Measurements from ENCODE around the gene TRAM2. TPM values are rescaled to one million over a fixed set of nuclear protein-coding genes. Genes with fewer than 3 reads are reported as not detected.

TRAM2 gene
- polyA plus RNA-seq, 1 donor = 44.1 TPM

DNA sequence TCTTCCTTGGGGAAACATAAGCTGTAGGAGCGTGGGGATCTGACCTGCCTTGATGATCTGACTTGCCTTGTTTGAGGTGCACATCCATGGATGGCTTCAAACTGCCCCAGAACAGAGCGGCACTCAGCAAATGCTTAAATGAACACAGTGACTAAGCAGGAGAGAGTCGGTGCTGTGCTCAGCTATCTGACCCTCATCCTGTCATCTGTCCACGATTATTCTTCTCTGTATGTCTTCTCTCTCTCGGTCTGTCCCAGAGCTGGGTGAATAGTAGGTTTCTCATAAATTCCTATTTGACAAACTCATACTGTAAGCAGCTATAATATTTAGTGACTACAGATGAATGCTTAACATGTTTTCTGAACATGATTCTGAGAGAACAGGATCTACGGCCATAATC, 37.3 kb downstream of the TRAM2 start:
- peaks cover 10% of the 10 kb centered on the region for H3K4me1 ChIP-seq (ENCODE audit: control insufficient read depth, insufficient read depth, low read length)
- no peak overlapping the region for H3K27ac ChIP-seq (ENCODE audit: low read length)
- no peak for DNase-seq

DNA sequence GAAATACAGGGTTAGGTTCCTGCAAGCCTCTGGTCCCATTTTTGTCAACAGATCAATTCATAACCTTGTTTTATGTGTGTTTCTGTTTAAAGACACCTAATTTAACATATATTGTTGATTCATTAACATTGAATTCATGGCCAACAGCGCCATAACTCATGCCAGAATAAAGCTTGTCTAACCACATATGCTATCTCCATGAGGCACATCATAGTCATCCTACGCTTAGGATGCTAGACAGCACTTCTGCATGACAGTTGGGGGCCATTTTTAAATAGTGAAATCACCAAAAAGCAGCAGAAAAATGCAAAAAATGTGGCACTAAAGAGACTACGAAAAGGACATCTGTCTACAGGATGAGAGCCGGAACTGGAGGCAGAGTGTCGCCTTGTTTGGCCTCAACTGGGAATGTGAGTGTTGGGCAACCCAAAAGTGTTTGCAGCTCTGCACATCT, 37.9 kb downstream of the TRAM2 start:
- Histone ChIP-seq H3K9me3 (ENCODE audit: control insufficient read depth, low read depth, low read length) (no peaks in the 10 kb centered on the region), H3K27ac (ENCODE audit: low read length) (no peak overlapping the region)
- DNase-seq = no peak

More for the DNA sequence above, 37.3 kb downstream of the TRAM2 start:
- WGBS (ENCODE audit: insufficient coverage, low lambda C conversion rate) = 100% methylated on average over 1 of the region's 6 CpGs
- Histone ChIP-seq H3K9me3 (ENCODE audit: control insufficient read depth, low read depth, low read length) (no peaks in the 10 kb centered on the region), H3K4me3 (ENCODE audit: low read length) (no peak overlapping the region), H3K27me3 (ENCODE audit: control insufficient read depth, insufficient read depth, low read length) (no peaks in the 10 kb centered on the region), H3K36me3 (ENCODE audit: control insufficient read depth, insufficient read depth, low read length) (peaks cover 28% of the 10 kb centered on the region)

DNA sequence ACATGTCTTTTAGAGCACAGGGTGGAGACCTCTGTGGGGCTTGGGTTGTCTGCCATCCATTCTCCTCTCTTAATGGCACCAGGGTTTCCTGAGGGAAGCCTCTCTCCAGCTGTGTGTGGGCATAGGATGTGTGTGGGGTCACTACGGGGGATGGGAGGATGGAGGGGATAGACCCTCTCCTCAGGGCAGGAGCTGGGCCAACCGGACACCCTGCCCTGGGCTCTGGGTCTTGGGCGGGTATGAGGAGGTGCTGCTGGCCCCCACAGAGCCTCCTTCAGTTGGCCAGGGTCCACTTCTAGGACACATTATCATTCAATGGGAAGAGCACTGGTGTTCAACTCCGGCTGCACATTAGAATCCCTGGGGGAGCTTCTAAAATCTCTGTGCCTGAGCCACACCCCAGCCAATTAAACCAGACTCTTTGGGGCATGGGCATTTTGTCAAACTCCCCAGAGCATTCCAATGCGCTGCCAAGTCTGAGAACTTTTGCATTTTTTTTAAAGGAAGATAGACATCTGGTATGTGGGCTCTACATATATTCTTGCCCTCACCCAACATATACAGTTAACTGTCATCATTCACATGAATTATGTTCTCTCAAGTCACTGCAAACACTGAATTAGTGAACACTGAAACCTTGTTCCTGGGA, 38.5 kb downstream of the TRAM2 start:
- no CpG with 5 or more reads among the region's 5 CpGs for WGBS (ENCODE audit: insufficient coverage, low lambda C conversion rate)
- H3K4me3 ChIP-seq (ENCODE audit: low read length) = no peak overlapping the region
- no peak for DNase-seq
- peaks cover 33% of the 10 kb centered on the region for H3K36me3 ChIP-seq (ENCODE audit: control insufficient read depth, insufficient read depth, low read length)
- peaks cover 2% of the 10 kb centered on the region for H3K4me1 ChIP-seq (ENCODE audit: control insufficient read depth, insufficient read depth, low read length)
- H3K9me3 ChIP-seq (ENCODE audit: control insufficient read depth, low read depth, low read length) = no peaks in the 10 kb centered on the region
- H3K27me3 ChIP-seq (ENCODE audit: control insufficient read depth, insufficient read depth, low read length) = no peaks in the 10 kb centered on the region
- no peak overlapping the region for H3K27ac ChIP-seq (ENCODE audit: low read length)

More for the DNA sequence above, 37.9 kb downstream of the TRAM2 start:
- Histone ChIP-seq H3K27me3 (ENCODE audit: control insufficient read depth, insufficient read depth, low read length) (no peaks in the 10 kb centered on the region), H3K4me1 (ENCODE audit: control insufficient read depth, insufficient read depth, low read length) (peaks cover 5% of the 10 kb centered on the region), H3K4me3 (ENCODE audit: low read length) (no peak overlapping the region), H3K36me3 (ENCODE audit: control insufficient read depth, insufficient read depth, low read length) (peaks cover 30% of the 10 kb centered on the region)
- 89% methylated on average over 1 of the region's 5 CpGs for WGBS (ENCODE audit: insufficient coverage, low lambda C conversion rate)

DNA sequence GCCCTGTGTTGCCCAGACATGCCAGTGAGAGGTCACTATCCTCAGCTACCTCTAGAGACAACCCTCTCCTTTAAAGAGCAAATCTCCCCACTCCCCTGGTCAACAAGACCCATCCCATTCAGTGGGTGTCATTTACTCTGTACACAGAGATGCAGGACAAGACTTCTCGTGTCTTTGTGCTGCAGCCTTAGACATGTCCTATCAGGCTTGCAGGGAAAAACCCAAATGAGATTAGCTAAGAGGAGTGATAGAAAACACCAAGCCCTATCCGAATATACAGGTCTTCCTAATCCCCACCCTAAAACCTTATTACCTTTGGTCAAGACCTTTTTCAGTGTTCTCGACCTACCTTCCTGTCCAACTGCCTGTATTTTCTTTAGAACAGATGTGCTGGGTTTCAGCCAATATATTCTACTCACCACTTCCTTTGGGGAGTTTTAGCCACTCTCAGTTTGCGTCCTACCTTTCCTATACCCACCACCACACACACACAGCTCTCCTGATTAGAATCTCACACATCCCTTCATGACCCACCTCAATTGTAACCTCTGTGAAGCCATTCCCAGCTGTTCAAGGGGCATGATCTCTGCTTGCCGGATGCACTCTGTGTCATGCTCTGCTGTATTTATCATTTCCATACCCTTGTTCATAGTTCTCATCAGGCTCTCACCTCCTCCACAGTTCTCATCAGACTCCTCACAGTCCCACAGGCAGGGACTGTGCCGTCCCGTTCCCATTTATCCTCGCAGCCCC, 39.7 kb downstream of the TRAM2 start:
- Histone ChIP-seq H3K27ac (ENCODE audit: low read length) (no peak overlapping the region), H3K9me3 (ENCODE audit: control insufficient read depth, low read depth, low read length) (no peaks in the 10 kb centered on the region), H3K36me3 (ENCODE audit: control insufficient read depth, insufficient read depth, low read length) (peaks cover 35% of the 10 kb centered on the region), H3K27me3 (ENCODE audit: control insufficient read depth, insufficient read depth, low read length) (no peaks in the 10 kb centered on the region), H3K4me3 (ENCODE audit: low read length) (no peak overlapping the region), H3K4me1 (ENCODE audit: control insufficient read depth, insufficient read depth, low read length) (no peaks in the 10 kb centered on the region)
- WGBS (ENCODE audit: insufficient coverage, low lambda C conversion rate) = no CpG with 5 or more reads among the region's 8 CpGs
- no peak for DNase-seq

DNA sequence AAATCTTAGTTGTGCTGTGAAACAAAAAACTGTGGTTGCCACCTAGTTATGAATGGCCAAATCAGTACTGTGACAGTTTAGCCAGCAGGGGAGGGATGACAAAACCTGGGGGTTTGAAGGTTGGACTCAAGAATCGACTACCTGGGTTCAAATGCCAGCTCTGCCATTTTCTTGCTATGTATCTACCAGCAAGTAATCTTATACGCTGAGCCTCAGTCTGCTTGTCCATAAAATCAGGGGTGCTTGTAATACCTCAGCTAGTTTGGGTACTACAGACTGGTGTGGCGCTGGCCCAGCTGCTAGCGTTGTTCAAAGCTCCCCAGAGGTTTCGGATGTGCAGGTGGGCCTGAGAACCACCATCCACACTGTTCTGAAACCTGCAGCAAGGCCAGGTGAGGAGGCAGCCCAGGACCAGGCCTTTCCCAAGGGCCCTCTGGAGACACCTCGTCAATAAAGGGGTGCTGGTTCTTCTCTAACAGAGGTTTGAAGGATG, 40.4 kb downstream of the TRAM2 start:
- peaks cover 37% of the 10 kb centered on the region for H3K36me3 ChIP-seq (ENCODE audit: control insufficient read depth, insufficient read depth, low read length)
- no peak overlapping the region for H3K4me3 ChIP-seq (ENCODE audit: low read length)
- H3K27me3 ChIP-seq (ENCODE audit: control insufficient read depth, insufficient read depth, low read length) = no peaks in the 10 kb centered on the region
- H3K27ac ChIP-seq (ENCODE audit: low read length) = no peak overlapping the region
- H3K4me1 ChIP-seq (ENCODE audit: control insufficient read depth, insufficient read depth, low read length) = no peaks in the 10 kb centered on the region
- no peak for DNase-seq
- no CpG with 5 or more reads among the region's 6 CpGs for WGBS (ENCODE audit: insufficient coverage, low lambda C conversion rate)
- H3K9me3 ChIP-seq (ENCODE audit: control insufficient read depth, low read depth, low read length) = no peaks in the 10 kb centered on the region

DNA sequence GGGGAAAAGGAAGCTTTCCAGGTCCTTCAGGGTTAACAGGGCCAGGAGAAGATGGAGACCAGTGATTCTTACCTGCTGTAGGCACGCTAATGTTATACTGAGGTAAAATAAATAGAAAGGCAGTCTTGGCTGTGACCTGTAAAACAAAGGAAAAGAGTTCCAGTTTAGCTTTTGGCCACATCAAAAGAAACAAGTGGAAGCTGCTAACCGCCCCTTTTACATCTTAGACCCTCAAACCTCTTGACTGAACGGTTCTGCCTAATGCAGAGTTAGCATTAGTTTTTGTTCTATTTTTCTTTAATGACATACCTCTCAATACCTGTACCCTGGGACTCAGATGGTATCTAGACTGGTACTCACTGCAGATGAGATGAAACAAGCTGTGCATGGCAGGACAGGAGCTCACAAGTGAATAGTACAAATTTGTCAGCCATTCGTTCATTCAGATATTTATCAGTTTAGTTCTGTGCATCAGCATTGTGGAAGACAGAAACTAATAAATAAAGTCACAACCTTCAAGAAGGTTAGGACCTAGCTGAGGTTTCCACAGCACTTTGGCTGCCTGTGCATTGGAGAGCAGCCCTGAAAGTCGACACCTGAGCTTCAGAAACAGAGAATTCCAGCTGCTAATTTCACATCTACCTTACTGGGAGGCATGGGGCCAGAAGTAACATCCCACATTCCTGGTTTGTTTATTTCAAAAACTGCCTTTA, 41.0 kb downstream of the TRAM2 start:
- no peak overlapping the region for H3K27ac ChIP-seq (ENCODE audit: low read length)
- WGBS (ENCODE audit: insufficient coverage, low lambda C conversion rate) = no CpG with 5 or more reads among the region's 5 CpGs
- no peaks in the 10 kb centered on the region for H3K27me3 ChIP-seq (ENCODE audit: control insufficient read depth, insufficient read depth, low read length)
- peaks cover 38% of the 10 kb centered on the region for H3K36me3 ChIP-seq (ENCODE audit: control insufficient read depth, insufficient read depth, low read length)
- no peak for DNase-seq
- no peaks in the 10 kb centered on the region for H3K9me3 ChIP-seq (ENCODE audit: control insufficient read depth, low read depth, low read length)
- no peaks in the 10 kb centered on the region for H3K4me1 ChIP-seq (ENCODE audit: control insufficient read depth, insufficient read depth, low read length)
- no peak overlapping the region for H3K4me3 ChIP-seq (ENCODE audit: low read length)

DNA sequence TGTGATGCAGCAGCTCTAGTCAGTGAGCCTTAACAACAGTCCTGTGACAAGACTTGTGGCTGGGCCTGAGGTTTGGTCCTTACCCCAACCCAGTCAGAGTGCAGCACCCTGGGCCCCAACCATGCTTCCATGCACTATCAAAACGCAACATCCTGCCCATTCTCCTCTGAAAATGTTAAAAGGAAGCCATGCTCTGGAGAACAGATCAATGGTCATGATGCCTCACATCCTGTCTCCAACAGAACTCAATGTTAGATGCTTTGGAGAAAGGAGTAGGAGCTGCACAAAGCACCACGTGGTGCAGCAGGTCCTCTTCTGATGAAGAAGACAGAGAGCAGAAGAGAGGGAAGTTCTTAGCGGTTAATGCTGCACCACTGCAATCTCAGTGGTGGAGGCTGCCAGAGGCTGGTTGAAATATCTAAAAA, 41.9 kb downstream of the TRAM2 start:
- no peaks in the 10 kb centered on the region for H3K4me1 ChIP-seq (ENCODE audit: control insufficient read depth, insufficient read depth, low read length)
- peaks cover 42% of the 10 kb centered on the region for H3K36me3 ChIP-seq (ENCODE audit: control insufficient read depth, insufficient read depth, low read length)
- H3K4me3 ChIP-seq (ENCODE audit: low read length) = no peak overlapping the region
- DNase-seq = no peak
- no peaks in the 10 kb centered on the region for H3K27me3 ChIP-seq (ENCODE audit: control insufficient read depth, insufficient read depth, low read length)
- no CpG with 5 or more reads among the region's 3 CpGs for WGBS (ENCODE audit: insufficient coverage, low lambda C conversion rate)
- H3K27ac ChIP-seq (ENCODE audit: low read length) = no peak overlapping the region
- H3K9me3 ChIP-seq (ENCODE audit: control insufficient read depth, low read depth, low read length) = no peaks in the 10 kb centered on the region

DNA sequence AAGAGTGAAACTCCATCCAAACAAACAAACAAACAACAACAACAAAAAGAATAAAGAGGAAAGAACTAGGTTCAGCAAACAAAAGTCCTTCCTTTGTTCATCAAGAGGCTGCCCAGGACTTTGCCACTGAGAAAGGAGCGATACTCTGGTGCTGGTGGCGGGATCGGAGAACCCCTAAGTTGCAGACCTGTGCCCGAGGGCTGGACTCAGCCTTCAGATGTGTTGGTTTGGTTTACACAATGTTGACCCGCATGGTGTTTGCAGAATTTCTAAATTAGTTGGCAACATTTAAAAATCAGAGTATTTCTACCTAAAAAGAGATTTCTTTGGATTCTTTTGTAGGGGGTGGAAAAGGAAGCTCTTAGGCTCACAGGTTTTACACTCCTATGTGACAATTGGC, 42.5 kb downstream of the TRAM2 start:
- H3K27ac ChIP-seq (ENCODE audit: low read length) = no peak overlapping the region
- H3K27me3 ChIP-seq (ENCODE audit: control insufficient read depth, insufficient read depth, low read length) = no peaks in the 10 kb centered on the region
- 100% methylated on average over 1 of the region's 5 CpGs for WGBS (ENCODE audit: insufficient coverage, low lambda C conversion rate)
- peaks cover 43% of the 10 kb centered on the region for H3K36me3 ChIP-seq (ENCODE audit: control insufficient read depth, insufficient read depth, low read length)
- no peaks in the 10 kb centered on the region for H3K9me3 ChIP-seq (ENCODE audit: control insufficient read depth, low read depth, low read length)
- H3K4me1 ChIP-seq (ENCODE audit: control insufficient read depth, insufficient read depth, low read length) = no peaks in the 10 kb centered on the region
- no peak overlapping the region for H3K4me3 ChIP-seq (ENCODE audit: low read length)
- DNase-seq = no peak

DNA sequence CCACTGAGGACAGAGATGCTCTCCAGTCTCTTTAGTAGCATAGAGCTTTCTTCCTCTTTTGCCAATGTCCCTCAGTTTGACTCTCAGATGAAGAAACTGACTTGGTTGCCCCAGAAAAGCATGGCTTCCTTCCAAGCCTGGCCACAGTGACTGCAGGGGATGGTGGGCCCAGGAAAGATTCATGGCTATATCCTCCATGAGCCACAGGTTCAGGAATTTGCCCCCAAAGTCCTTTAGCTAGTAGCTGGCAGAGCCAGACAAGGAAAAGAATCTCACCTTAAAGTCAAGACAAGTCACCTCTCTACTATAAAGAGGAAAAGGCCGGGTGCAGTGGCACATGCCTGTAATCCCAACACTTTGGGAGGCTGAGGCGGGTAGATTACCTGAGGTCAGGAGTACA, 43.4 kb downstream of the TRAM2 start:
- no CpG with 5 or more reads among the region's 2 CpGs for WGBS (ENCODE audit: insufficient coverage, low lambda C conversion rate)
- H3K27ac ChIP-seq (ENCODE audit: low read length) = no peak overlapping the region
- no peak overlapping the region for H3K4me3 ChIP-seq (ENCODE audit: low read length)
- DNase-seq = no peak
- no peaks in the 10 kb centered on the region for H3K27me3 ChIP-seq (ENCODE audit: control insufficient read depth, insufficient read depth, low read length)
- H3K4me1 ChIP-seq (ENCODE audit: control insufficient read depth, insufficient read depth, low read length) = no peaks in the 10 kb centered on the region
- no peaks in the 10 kb centered on the region for H3K9me3 ChIP-seq (ENCODE audit: control insufficient read depth, low read depth, low read length)
- peaks cover 47% of the 10 kb centered on the region for H3K36me3 ChIP-seq (ENCODE audit: control insufficient read depth, insufficient read depth, low read length)

DNA sequence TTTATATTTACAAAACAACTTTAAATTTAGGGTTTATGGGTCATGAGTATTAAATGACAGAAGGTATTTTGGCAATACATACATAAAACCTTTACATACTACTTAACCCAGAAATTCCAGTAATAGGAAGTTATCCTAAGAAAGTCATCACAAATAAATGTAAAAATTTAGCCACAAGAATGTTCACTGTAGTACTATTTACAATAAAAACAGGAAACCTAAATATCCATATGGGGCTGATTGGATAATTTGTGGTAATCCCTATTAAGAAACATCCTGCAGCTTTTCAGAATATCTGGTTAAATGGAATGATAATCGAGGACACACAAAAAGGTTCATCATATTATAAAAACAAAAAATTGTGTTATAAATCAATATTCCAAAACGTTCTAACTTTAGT, 44.4 kb downstream of the TRAM2 start:
- Histone ChIP-seq H3K4me3 (ENCODE audit: low read length) (no peak overlapping the region), H3K9me3 (ENCODE audit: control insufficient read depth, low read depth, low read length) (no peaks in the 10 kb centered on the region), H3K36me3 (ENCODE audit: control insufficient read depth, insufficient read depth, low read length) (peaks cover 48% of the 10 kb centered on the region), H3K27me3 (ENCODE audit: control insufficient read depth, insufficient read depth, low read length) (no peaks in the 10 kb centered on the region), H3K27ac (ENCODE audit: low read length) (no peak overlapping the region), H3K4me1 (ENCODE audit: control insufficient read depth, insufficient read depth, low read length) (no peaks in the 10 kb centered on the region)
- DNase-seq = no peak
- 86% methylated on average over 1 of the region's 2 CpGs for WGBS (ENCODE audit: insufficient coverage, low lambda C conversion rate)
